ENCODE data around the gene ADGRV1.

The ADGRV1 gene, protein sequence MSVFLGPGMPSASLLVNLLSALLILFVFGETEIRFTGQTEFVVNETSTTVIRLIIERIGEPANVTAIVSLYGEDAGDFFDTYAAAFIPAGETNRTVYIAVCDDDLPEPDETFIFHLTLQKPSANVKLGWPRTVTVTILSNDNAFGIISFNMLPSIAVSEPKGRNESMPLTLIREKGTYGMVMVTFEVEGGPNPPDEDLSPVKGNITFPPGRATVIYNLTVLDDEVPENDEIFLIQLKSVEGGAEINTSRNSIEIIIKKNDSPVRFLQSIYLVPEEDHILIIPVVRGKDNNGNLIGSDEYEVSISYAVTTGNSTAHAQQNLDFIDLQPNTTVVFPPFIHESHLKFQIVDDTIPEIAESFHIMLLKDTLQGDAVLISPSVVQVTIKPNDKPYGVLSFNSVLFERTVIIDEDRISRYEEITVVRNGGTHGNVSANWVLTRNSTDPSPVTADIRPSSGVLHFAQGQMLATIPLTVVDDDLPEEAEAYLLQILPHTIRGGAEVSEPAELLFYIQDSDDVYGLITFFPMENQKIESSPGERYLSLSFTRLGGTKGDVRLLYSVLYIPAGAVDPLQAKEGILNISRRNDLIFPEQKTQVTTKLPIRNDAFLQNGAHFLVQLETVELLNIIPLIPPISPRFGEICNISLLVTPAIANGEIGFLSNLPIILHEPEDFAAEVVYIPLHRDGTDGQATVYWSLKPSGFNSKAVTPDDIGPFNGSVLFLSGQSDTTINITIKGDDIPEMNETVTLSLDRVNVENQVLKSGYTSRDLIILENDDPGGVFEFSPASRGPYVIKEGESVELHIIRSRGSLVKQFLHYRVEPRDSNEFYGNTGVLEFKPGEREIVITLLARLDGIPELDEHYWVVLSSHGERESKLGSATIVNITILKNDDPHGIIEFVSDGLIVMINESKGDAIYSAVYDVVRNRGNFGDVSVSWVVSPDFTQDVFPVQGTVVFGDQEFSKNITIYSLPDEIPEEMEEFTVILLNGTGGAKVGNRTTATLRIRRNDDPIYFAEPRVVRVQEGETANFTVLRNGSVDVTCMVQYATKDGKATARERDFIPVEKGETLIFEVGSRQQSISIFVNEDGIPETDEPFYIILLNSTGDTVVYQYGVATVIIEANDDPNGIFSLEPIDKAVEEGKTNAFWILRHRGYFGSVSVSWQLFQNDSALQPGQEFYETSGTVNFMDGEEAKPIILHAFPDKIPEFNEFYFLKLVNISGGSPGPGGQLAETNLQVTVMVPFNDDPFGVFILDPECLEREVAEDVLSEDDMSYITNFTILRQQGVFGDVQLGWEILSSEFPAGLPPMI (N-terminal part only)

GRCh38 chr5:90558344-90559192, at the start of gene ADGRV1:
Gene ADGRV1, plus strand, starts transcription at chr5:90558797. Its CDS starts 99 bp downstream, at chr5:90558896.
- no peak for DNase-seq (ENCODE audit: low read depth in 2 of 2)

GRCh38 chr5:90510438-90510837, 48.2 kb upstream of the ADGRV1 start:
- DNase-seq (ENCODE audit: low read depth in 2 of 2): no peak

- no peak for DNase-seq (ENCODE audit: low read depth in 2 of 2)
These were observed 44.1 kb upstream of the ADGRV1 start for GRCh38 chr5:90514520-90514919.

- DNase-seq (ENCODE audit: low read depth in 2 of 2): no peak
These were observed 39.9 kb upstream of the ADGRV1 start for GRCh38 chr5:90518661-90519060.

DNA sequence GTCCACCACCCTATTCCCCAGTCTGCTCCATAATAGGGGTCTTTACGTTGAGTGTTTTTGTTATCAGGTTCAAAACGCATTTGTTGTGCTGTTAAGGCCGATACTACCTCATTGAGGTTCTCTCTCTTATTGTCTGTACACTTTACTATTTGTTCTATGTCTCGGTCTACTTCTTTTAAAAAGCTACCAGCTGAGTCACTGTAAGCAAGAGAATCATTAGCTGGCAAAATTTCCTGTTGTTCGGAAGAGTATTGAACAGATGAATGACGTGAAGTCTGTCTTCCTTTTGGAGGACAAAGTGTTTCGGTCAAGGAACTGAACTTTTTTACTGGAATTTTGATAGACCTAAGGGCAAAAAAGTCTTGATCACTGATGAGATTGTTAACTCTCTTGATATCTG, 39.5 kb upstream of the ADGRV1 start:
- no peak for DNase-seq (ENCODE audit: low read depth in 2 of 2)

GRCh38 chr5:90528601-90529193, 29.9 kb upstream of the ADGRV1 start:
- no peak for DNase-seq (ENCODE audit: low read depth in 2 of 2)

GRCh38 chr5:90529194-90529938, 29.2 kb upstream of the ADGRV1 start, which contains the start of gene LYSMD3:
Gene LYSMD3, minus strand, starts transcription at chr5:90529584. Its CDS starts 4,295 bp downstream, at chr5:90525289.
- peak; percentile 91 to 92 for DNase-seq (ENCODE audit: low read depth in 2 of 2)

GRCh38 chr5:90529939-90530677, 28.5 kb upstream of the ADGRV1 start:
- DNase-seq (ENCODE audit: low read depth in 2 of 2): peak; percentile 42 to 48

DNA sequence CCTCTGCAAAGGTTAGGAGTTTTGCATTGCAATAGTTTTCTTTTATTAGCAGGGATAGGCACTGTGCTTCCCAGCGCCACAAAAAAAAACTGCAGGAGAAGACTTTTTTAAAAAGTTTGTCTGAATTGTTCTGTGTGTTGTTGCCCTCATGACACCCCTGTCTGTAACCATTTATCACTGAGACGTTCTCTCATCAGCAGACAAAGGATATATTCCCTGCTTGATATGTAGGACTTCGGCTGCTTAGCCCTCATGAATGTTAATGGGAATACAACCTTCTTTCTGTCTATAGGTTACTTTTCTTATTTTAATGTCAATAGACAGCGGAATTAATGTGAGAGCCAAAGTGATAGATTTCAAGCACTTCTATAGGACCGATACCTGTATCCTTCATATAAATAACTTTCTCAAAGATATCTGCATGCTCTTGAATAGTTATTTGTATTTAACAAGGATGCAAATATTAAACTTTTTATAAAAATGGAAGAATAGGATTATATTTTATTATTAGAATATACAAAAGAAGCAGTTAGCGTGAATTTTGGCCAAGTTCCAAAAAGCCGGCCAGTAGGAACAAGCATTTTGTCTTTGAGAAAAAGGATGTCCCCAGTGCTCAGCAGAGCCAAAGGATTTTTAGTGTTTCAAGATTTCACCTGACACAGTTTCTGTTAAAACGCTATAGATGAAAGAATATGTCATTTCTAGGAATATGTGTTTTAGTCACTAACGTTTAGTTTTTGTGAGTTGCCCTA, 27.7 kb upstream of the ADGRV1 start:
- no peak for DNase-seq (ENCODE audit: low read depth in 2 of 2)

- no peak for DNase-seq (ENCODE audit: low read depth in 2 of 2)
These were observed 24.8 kb upstream of the ADGRV1 start for GRCh38 chr5:90533794-90534193.

DNA sequence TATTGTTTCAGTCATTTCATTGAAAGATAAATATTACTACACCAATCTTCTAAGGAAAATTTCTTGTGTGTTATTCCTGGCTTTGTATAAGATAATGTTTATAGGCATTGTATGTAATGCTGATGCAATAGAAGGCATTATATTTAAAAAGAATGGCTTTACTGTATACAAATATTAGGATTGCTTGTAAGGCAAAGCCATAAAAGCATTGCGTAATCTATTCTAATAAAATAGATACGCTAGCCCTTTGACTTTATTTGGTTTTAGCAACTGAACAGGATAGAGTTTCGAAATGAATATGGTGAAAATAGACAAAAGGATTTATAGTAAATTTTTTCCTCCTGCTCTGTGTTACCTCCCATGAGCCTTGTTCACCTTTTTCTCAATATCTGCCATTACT, 23.7 kb upstream of the ADGRV1 start:
- no peak for DNase-seq (ENCODE audit: low read depth in 2 of 2)

- no peak for DNase-seq (ENCODE audit: low read depth in 2 of 2)
These were observed 15.6 kb upstream of the ADGRV1 start for GRCh38 chr5:90542827-90543519.

GRCh38 chr5:90545511-90545910, 13.1 kb upstream of the ADGRV1 start:
- DNase-seq (ENCODE audit: low read depth in 2 of 2): no peak

- no peak for DNase-seq (ENCODE audit: low read depth in 2 of 2)
These were observed 12.3 kb upstream of the ADGRV1 start for GRCh38 chr5:90546216-90546837.

- DNase-seq (ENCODE audit: low read depth in 2 of 2): no peak
These were observed 11.5 kb upstream of the ADGRV1 start for GRCh38 chr5:90547072-90547536.

DNA sequence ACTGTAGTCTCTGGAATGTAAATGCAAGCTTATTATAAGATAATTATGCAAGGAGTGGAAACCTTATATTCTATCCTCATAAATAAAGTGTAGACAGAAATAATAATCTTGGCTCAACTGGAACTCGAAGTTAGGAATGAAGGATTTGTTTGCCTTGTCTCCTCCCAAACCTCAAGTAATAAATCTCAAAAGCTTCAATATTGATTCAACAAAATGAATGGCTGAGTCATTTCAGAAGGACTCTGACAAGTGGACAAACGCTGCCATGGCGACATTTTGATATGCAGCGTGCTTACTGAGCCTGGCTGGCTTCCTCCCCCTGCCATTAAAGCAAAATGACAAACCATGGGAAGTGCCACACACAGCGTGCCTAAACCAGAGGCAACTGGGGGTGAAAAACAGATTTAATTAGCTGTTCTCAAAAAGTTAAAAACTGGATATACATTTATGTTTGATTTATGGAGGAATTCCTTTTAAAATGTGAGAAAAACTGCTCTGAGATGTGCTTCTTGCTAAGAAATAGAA, 10.5 kb upstream of the ADGRV1 start:
- DNase-seq (ENCODE audit: low read depth in 2 of 2): no peak

GRCh38 chr5:90549223-90549622, 9.4 kb upstream of the ADGRV1 start:
- DNase-seq (ENCODE audit: low read depth in 2 of 2): no peak
